Brain microvascular endothelial cell (primary cell): ENCODE results near the gene PBOV1.

Experiments used
- DNase-seq: peaks from one replicate; pipeline ENCODE4 v3.0.0-alpha.2; 2020
- H3K27ac ChIP-seq: fragments of 250-450 bp; sonication (Bioruptor Pico); 2 replicates; pipeline ENCODE4 v1.5.1; 2020; ENCODE audit warnings: mild to moderate bottlenecking, moderate library complexity
- H3K27me3 ChIP-seq: fragments of 250-450 bp; sonication (Bioruptor Pico); replicated peaks from 2 replicates; pipeline ENCODE4 v1.5.1; 2020; ENCODE audit warnings: mild to moderate bottlenecking
- H3K36me3 ChIP-seq: fragments of 250-450 bp; sonication (Bioruptor Pico); replicated peaks from 2 replicates; pipeline ENCODE4 v1.5.1; 2020; ENCODE audit warnings: mild to moderate bottlenecking
- H3K4me3 ChIP-seq: 2 replicates; pipeline ENCODE4 v1.5.1; 2011; ENCODE audit warnings: low read depth, mild to moderate bottlenecking, control low read depth, low read length, moderate library complexity
- CTCF ChIP-seq: IDR thresholded peaks from 2 replicates; pipeline ENCODE4 v1.5.1; 2011; ENCODE audit warnings: low read depth, mild to moderate bottlenecking, moderate library complexity, low read length, control low read depth, inconsistent platforms; ENCODE audit errors: missing control alignments
- in situ Hi-C: cut with HindIII; loops from 2 replicates; pipeline ENCODE4 v1.10.0; 2017; ENCODE audit warnings: low sequenced_read_pairs, low pct_ligation_motif_present

Gene PBOV1

GRCh38 chr6:138248878-138249277, 30.6 kb upstream of the PBOV1 start:
- in situ Hi-C loops = no loop called here
- Histone ChIP-seq H3K27me3 (no peaks in the 10 kb centered on the region), H3K36me3 (no peaks in the 10 kb centered on the region), H3K27ac (no peak overlapping the region), H3K4me3 (no peak overlapping the region)
- no peak for TF ChIP-seq CTCF
- DNase-seq = no peak

GRCh38 chr6:138248011-138248410, 29.7 kb upstream of the PBOV1 start:
- Histone ChIP-seq H3K4me3 (no peak overlapping the region), H3K27ac (no peak overlapping the region), H3K27me3 (no peaks in the 10 kb centered on the region), H3K36me3 (no peaks in the 10 kb centered on the region)
- no peak for TF ChIP-seq CTCF
- DNase-seq = no peak
- in situ Hi-C loops = no loop called here

- no peaks in the 10 kb centered on the region for H3K27me3 ChIP-seq
- in situ Hi-C loops = no loop called here
- DNase-seq = no peak
- H3K4me3 ChIP-seq = no peak overlapping the region
- no peak for TF ChIP-seq CTCF
- H3K27ac ChIP-seq = no peak overlapping the region
- H3K36me3 ChIP-seq = no peaks in the 10 kb centered on the region
These were observed 28.6 kb upstream of the PBOV1 start for GRCh38 chr6:138246650-138247440.

- Histone ChIP-seq H3K36me3 (no peaks in the 10 kb centered on the region), H3K27me3 (no peaks in the 10 kb centered on the region), H3K27ac (no peak overlapping the region), H3K4me3 (no peak overlapping the region)
- no peak for DNase-seq
- no peak for TF ChIP-seq CTCF
- in situ Hi-C loops = no loop called here
These were observed 27.5 kb upstream of the PBOV1 start for GRCh38 chr6:138245751-138246150.

GRCh38 chr6:138242987-138243592, 24.8 kb upstream of the PBOV1 start:
- Histone ChIP-seq H3K36me3 (no peaks in the 10 kb centered on the region), H3K4me3 (no peak overlapping the region), H3K27ac (no peak overlapping the region), H3K27me3 (no peaks in the 10 kb centered on the region)
- TF ChIP-seq CTCF = no peak
- DNase-seq = no peak
- in situ Hi-C loops = no loop called here
